Esophagus muscularis mucosa (tissue), 4 donors: ENCODE results near the gene OR11H6. TPM values are rescaled to one million over a fixed set of nuclear protein-coding genes. Genes with fewer than 3 reads are reported as not detected.

ENCODE experiments used
- DNase-seq: peaks from one replicate; pipeline ENCODE4 v3.0.0-alpha.2; 2017; ENCODE audit errors: extremely low spot score
- H3K27ac ChIP-seq, 4 donors: fragments of 200-600 bp; sonication (generic); replicated peaks in 1 of 4; 1 replicate in 3 of 4; 2 replicates in 1 of 4; pipeline ENCODE4 v1.5.1; 2016 to 2019; ENCODE audit warnings: mild to moderate bottlenecking in 1 of 4
- H3K27me3 ChIP-seq, 4 donors: fragments of 200-600 bp; sonication (generic); one replicate each; pipeline versions ENCODE4 v1.5.1 to v1.6.0; 2016 to 2019
- H3K36me3 ChIP-seq, 4 donors: fragments of 200-600 bp; sonication (generic); one replicate each; pipeline ENCODE4 v1.5.1; 2016 to 2019
- H3K4me1 ChIP-seq, 4 donors: fragments of 200-600 bp; sonication (generic); one replicate each; pipeline ENCODE4 v1.5.1; 2016 to 2019
- H3K4me3 ChIP-seq, 4 donors: fragments of 200-600 bp; sonication (generic); 1 replicate in 2 of 4; 2 replicates in 2 of 4; pipeline ENCODE4 v1.5.1; 2016 to 2019; ENCODE audit warnings: mild to moderate bottlenecking in 4 of 4, moderate library complexity in 1 of 4
- H3K9me3 ChIP-seq, 4 donors: fragments of 200-600 bp; sonication (generic); 1 replicate in 3 of 4; 2 replicates in 1 of 4; pipeline ENCODE4 v1.5.1; 2016 to 2019
- EP300 ChIP-seq: sonication (generic); formaldehyde crosslinking; IDR thresholded peaks from one replicate; pipeline ENCODE4 v1.6.1; 2017; ENCODE audit warnings: antibody characterized with exemption
- POLR2A ChIP-seq: fragments of 450-650 bp; IDR thresholded peaks from one replicate; pipeline ENCODE4 v1.6.1; 2017; ENCODE audit warnings: antibody characterized with exemption, moderate library complexity, mild to moderate bottlenecking, low read depth
- POLR2AphosphoS5 ChIP-seq, 2 donors: sonication (generic); formaldehyde crosslinking; IDR thresholded peaks; one replicate each; pipeline ENCODE4 v1.6.1; 2017; ENCODE audit warnings: antibody characterized with exemption in 2 of 2
- WGBS: methylation state at CpG from one replicate; pipeline ENCODE4 v1.1.5; 2018; 5-methylcytosine and 5-hydroxymethylcytosine counted together
- intact Hi-C: fragments of 100-400 bp; cut with DNase I; formaldehyde crosslinking; loops from one replicate; pipeline ENCODE4 v1.15.1; 2023
- total RNA-seq, 4 donors: library from RNA; depleted of rRNA; stranded (reverse); fragments of >200 nt; gene quantifications; one replicate each; pipeline versions ENCODE4 v1.1.0 to v1.2.1, GENCODE V29; 2016
- TF ChIP-seq, protein P1 (sequence below), 3 experiments: fragments of 200-600 bp in 2 of 3; fragments of 450-650 bp in 1 of 3; sonication (generic) in 2 of 3; IDR thresholded peaks; one replicate each; pipeline ENCODE4 v1.5.1; 2017 to 2019; ENCODE audit warnings: antibody characterized with exemption in 3 of 3, mild to moderate bottlenecking in 2 of 3, moderate library complexity in 1 of 3

The OR11H6 gene
- total RNA-seq, 4 donors from 2014 or later: not detected

DNA sequence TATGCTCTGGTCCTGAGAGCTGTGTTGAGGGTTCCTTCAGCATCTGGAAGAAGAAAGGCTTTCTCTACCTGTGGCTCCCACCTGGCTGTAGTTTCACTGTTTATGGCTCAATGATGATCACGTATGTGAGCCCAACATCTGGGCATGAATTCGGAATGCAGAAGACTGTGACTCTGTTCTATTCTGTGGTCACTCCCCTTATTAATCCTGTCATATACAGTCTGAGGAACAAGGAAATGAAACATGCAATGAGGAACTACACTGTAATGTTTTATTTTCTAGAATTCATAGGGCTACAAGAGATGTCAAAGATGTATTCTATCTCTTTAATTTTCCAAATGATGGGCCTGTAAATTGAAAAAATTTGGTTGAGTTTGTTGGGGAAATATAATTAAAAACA, 43.6 kb upstream of the OR11H6 start:
- H3K9me3 ChIP-seq: no peaks in the 10 kb centered on the region

DNA sequence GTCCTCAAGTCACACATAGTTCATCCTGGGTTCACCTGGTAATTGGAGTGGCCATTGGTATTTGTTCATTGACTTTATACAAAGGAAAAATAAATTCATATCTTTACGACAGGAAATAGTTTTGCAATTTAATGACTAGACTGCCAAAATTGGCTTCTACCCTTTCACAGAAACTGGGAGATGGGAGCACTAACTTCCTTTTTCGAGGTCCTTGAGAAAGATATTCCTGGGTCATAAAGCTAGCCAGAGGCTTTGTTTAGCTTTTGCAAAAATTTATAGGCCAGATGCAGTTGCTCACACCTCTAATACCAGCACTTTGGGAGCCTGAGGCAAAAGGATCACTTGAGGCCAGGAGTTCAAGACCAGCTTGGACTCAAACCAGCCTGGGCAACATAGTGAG, 43.0 kb upstream of the OR11H6 start:
- Histone ChIP-seq H3K4me3 (no peak overlapping the region), H3K9me3 (no peaks in the 10 kb centered on the region), H3K36me3 (no peaks in the 10 kb centered on the region), H3K27me3 (no peaks in the 10 kb centered on the region), H3K4me1 (no peaks in the 10 kb centered on the region), H3K27ac (no peak overlapping the region)
- intact Hi-C loops: no loop called here
- TF ChIP-seq, protein P1, sequence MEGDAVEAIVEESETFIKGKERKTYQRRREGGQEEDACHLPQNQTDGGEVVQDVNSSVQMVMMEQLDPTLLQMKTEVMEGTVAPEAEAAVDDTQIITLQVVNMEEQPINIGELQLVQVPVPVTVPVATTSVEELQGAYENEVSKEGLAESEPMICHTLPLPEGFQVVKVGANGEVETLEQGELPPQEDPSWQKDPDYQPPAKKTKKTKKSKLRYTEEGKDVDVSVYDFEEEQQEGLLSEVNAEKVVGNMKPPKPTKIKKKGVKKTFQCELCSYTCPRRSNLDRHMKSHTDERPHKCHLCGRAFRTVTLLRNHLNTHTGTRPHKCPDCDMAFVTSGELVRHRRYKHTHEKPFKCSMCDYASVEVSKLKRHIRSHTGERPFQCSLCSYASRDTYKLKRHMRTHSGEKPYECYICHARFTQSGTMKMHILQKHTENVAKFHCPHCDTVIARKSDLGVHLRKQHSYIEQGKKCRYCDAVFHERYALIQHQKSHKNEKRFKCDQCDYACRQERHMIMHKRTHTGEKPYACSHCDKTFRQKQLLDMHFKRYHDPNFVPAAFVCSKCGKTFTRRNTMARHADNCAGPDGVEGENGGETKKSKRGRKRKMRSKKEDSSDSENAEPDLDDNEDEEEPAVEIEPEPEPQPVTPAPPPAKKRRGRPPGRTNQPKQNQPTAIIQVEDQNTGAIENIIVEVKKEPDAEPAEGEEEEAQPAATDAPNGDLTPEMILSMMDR (IDR thresholded peaks at IDR 0.05): no peak
- no peak for TF ChIP-seq POLR2AphosphoS5 (IDR thresholded peaks at IDR 0.05)
- no peak for TF ChIP-seq EP300
- no peak for TF ChIP-seq POLR2A
- no peak for DNase-seq
- whole genome bisulfite sequencing: 55% methylated on average over 2 of the region's 2 CpGs

More for the DNA sequence above, 43.6 kb upstream of the OR11H6 start:
- 64% methylated on average over 2 of the region's 2 CpGs for WGBS
- intact Hi-C loops: no loop called here
- Histone ChIP-seq H3K4me1 (no peaks in the 10 kb centered on the region), H3K4me3 (no peak overlapping the region), H3K36me3 (no peaks in the 10 kb centered on the region), H3K27me3 (no peaks in the 10 kb centered on the region), H3K27ac (peak overlapping the region in 2 of 4 donors; percentile 31 to 35)
- no peak for TF ChIP-seq POLR2A
- TF ChIP-seq, protein P1 (IDR thresholded peaks at IDR 0.05): no peak
- TF ChIP-seq POLR2AphosphoS5 (IDR thresholded peaks at IDR 0.05): no peak
- TF ChIP-seq EP300: no peak
- DNase-seq: no peak

DNA sequence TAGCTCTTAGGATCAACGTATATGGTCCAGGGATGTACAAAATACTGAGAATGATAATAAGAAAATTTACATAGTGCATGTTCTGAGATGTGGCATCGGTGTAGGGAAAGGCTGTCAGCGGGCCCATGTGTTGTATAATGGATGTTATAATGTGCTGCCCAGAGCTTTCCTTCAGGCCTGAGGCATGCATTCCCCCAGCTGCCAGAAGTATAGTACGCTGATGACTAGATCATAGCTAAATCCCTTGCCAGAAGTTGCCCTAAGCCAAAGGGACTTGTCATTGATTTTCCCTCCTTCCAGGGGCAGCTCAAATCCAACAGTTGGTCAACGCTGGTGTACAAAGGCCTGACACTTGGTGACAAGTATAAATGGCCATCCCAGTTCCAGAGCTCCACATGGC, 39.3 kb upstream of the OR11H6 start:
- 48% methylated on average over 5 of the region's 5 CpGs for WGBS
- Histone ChIP-seq H3K9me3 (no peaks in the 10 kb centered on the region), H3K27ac (no peak overlapping the region), H3K27me3 (no peaks in the 10 kb centered on the region), H3K4me3 (no peak overlapping the region), H3K36me3 (no peaks in the 10 kb centered on the region), H3K4me1 (no peaks in the 10 kb centered on the region)
- DNase-seq: no peak
- TF ChIP-seq, protein P1 (IDR thresholded peaks at IDR 0.05): no peak
- no peak for TF ChIP-seq POLR2AphosphoS5 (IDR thresholded peaks at IDR 0.05)
- TF ChIP-seq EP300: no peak
- no peak for TF ChIP-seq POLR2A
- intact Hi-C loops: no loop called here

DNA sequence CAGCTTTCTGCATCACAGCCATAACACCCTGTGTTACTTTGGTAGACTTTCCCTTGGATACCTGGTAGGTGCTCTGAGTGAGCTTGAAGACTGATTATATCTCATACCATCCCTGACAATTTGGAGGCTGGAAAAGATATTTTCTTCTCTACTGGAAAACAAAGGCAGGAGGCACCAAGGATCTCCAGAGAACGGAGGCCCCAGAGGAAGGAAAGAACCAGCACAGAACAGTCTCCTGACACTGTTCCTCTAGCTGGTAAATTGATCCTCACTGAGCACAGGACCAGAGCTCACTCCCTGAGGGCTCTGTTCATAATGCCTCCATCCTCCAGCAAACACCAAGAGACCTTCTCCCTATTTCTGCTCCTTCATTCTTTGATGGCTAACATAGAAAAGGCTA, 32.9 kb upstream of the OR11H6 start, which contains the start of gene OR11G2:
TSS of gene OR11G2 (plus strand) at position 301 of the 400 bp plus-strand sequence. CDS start 6,542 bp downstream, outside the sequence.
- H3K4me3 ChIP-seq: no peak within 1 kb of the TSS
- TF ChIP-seq EP300: no peak
- TF ChIP-seq POLR2A: no peak
- no peak for TF ChIP-seq POLR2AphosphoS5 (IDR thresholded peaks at IDR 0.05)
- TF ChIP-seq, protein P1 (IDR thresholded peaks at IDR 0.05): no peak
- intact Hi-C loops: no loop called here
- no peaks in the 10 kb centered on the region for H3K36me3 ChIP-seq
- H3K4me1 ChIP-seq: no peaks in the 10 kb centered on the region
- no peak for DNase-seq
- H3K27ac ChIP-seq: no peak within 1 kb of the TSS
- WGBS: 42% methylated on average over 1 of the region's 1 CpG
- no peaks in the 10 kb centered on the region for H3K27me3 ChIP-seq
- H3K9me3 ChIP-seq: no peaks in the 10 kb centered on the region

DNA sequence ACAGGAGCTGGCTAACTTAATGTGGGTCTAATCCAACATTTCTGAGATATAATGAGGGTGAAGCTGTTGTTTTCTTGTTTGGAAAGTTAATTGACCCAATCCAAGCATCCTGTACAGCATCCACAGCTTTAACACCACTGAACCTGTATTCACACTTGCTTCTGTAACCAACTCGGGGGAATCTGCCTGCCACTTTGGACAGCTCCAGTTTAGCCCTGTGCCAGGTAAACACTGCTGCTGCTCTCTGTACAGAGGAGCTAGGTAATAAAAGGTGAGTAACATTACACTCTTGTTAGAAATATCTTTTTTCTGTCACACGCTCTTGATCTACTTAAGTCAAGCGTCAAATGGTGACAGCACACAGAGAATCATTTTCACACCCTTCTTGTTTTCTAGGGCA, 32.1 kb upstream of the OR11H6 start:
- H3K27ac ChIP-seq: no peak overlapping the region
- no peaks in the 10 kb centered on the region for H3K27me3 ChIP-seq
- whole genome bisulfite sequencing: 77% methylated on average over 3 of the region's 3 CpGs
- no peak for TF ChIP-seq POLR2A
- no peak for TF ChIP-seq POLR2AphosphoS5 (IDR thresholded peaks at IDR 0.05)
- TF ChIP-seq EP300: no peak
- TF ChIP-seq, protein P1 (IDR thresholded peaks at IDR 0.05): no peak
- no peaks in the 10 kb centered on the region for H3K9me3 ChIP-seq
- H3K4me1 ChIP-seq: no peaks in the 10 kb centered on the region
- no peaks in the 10 kb centered on the region for H3K36me3 ChIP-seq
- intact Hi-C loops: no loop called here
- H3K4me3 ChIP-seq: no peak overlapping the region
- no peak for DNase-seq
